Measurements from ENCODE around the gene AKAP6.

The AKAP6 gene

GRCh38 chr14:32593290-32593942 is 264.3 kb downstream of the AKAP6 start:
- no peak for DNase-seq

GRCh38 chr14:32594766-32595165 is 265.7 kb downstream of the AKAP6 start:
- DNase-seq, result no peak

- DNase-seq, result no peak
Observed at GRCh38 chr14:32595497-32595896, 266.4 kb downstream of the AKAP6 start.

- no peak for DNase-seq
Observed at GRCh38 chr14:32596390-32596789, 267.3 kb downstream of the AKAP6 start.

GRCh38 chr14:32597771-32598170 is 268.7 kb downstream of the AKAP6 start:
- no peak for DNase-seq

- DNase-seq, result no peak
Observed at GRCh38 chr14:32601069-32601468, 272.0 kb downstream of the AKAP6 start.

GRCh38 chr14:32601906-32602305 is 272.8 kb downstream of the AKAP6 start:
- no peak for DNase-seq

GRCh38 chr14:32602699-32603098 is 273.6 kb downstream of the AKAP6 start:
- DNase-seq, result no peak

GRCh38 chr14:32603992-32604565 is 275.0 kb downstream of the AKAP6 start:
- no peak for DNase-seq

GRCh38 chr14:32606301-32606700 is 277.2 kb downstream of the AKAP6 start:
- no peak for DNase-seq

- no peak for DNase-seq
Observed at GRCh38 chr14:32607399-32607798, 278.3 kb downstream of the AKAP6 start.

GRCh38 chr14:32608857-32609256 is 279.8 kb downstream of the AKAP6 start:
- no peak for DNase-seq

GRCh38 chr14:32609388-32609787 is 280.3 kb downstream of the AKAP6 start:
- DNase-seq, result no peak

- no peak for DNase-seq
Observed at GRCh38 chr14:32611752-32612151, 282.7 kb downstream of the AKAP6 start.

- DNase-seq, result no peak
Observed at GRCh38 chr14:32618991-32619390, 289.9 kb downstream of the AKAP6 start.

GRCh38 chr14:32620303-32620702 is 291.2 kb downstream of the AKAP6 start:
- no peak for DNase-seq

GRCh38 chr14:32620724-32621123 is 291.6 kb downstream of the AKAP6 start:
- DNase-seq, result no peak

- DNase-seq, result no peak
Observed at GRCh38 chr14:32621585-32621984, 292.5 kb downstream of the AKAP6 start.

GRCh38 chr14:32622742-32623141 is 293.6 kb downstream of the AKAP6 start:
- DNase-seq, result no peak

GRCh38 chr14:32623300-32624093 is 294.4 kb downstream of the AKAP6 start:
- DNase-seq, result no peak

GRCh38 chr14:32625211-32625610 is 296.1 kb downstream of the AKAP6 start:
- no peak for DNase-seq

GRCh38 chr14:32627545-32628298 is 298.6 kb downstream of the AKAP6 start:
- no peak for DNase-seq

- no peak for DNase-seq
Observed at GRCh38 chr14:32629236-32629635, 300.1 kb downstream of the AKAP6 start.
